Natural killer cell (primary cell): Measurements from ENCODE around the gene IP6K3. TPM values are rescaled to one million over a fixed set of nuclear protein-coding genes. Genes with fewer than 3 reads are reported as not detected.

Source experiments
- ATAC-seq, 3 donors: fragments of 150-1000 bp in 2 of 3; fragments of 200-7000 bp in 1 of 3; cut with Tn5 transposase; 1 replicate in 1 of 3; 2 replicates in 2 of 3; pipeline ENCODE4 v1.10.0; 2021; ENCODE audit warnings: mild to moderate bottlenecking in 2 of 3, moderate library complexity in 2 of 3
- DNase-seq, 2 donors: peaks; one replicate each; pipeline versions ENCODE4 v3.0.0 to v3.0.0-alpha.2; 2013 to 2021; ENCODE audit warnings: mixed read lengths in 1 of 2
- H3K27ac ChIP-seq: one replicate; pipeline ENCODE4 v1.5.1; 2013; ENCODE audit warnings: mild to moderate bottlenecking, low read length
- H3K27me3 ChIP-seq: one replicate; pipeline ENCODE4 v1.6.1; 2013; ENCODE audit warnings: low read length; ENCODE audit not compliant: control insufficient read depth, insufficient read depth
- H3K36me3 ChIP-seq: one replicate; pipeline ENCODE4 v1.6.1; 2013; ENCODE audit warnings: low read length; ENCODE audit not compliant: control insufficient read depth, insufficient read depth
- H3K4me1 ChIP-seq: one replicate; pipeline ENCODE4 v1.6.1; 2013; ENCODE audit warnings: low read length; ENCODE audit not compliant: control insufficient read depth, insufficient read depth
- H3K4me3 ChIP-seq: one replicate; pipeline ENCODE4 v1.5.1; 2013; ENCODE audit warnings: low read length
- H3K9me3 ChIP-seq: one replicate; pipeline ENCODE4 v1.6.1; 2013; ENCODE audit warnings: low read length; ENCODE audit not compliant: control insufficient read depth, insufficient read depth
- H3K27ac Mint-ChIP-seq, 2 donors: one replicate each; pipeline ENCODE4 v1.8.0; 2022; ENCODE audit warnings: mild to moderate bottlenecking in 2 of 2, mixed read lengths in 2 of 2, moderate library complexity in 1 of 2
- H3K27me3 Mint-ChIP-seq, 2 donors: one replicate each; pipeline ENCODE4 v1.8.0; 2022; ENCODE audit warnings: low read depth in 2 of 2, mixed read lengths in 2 of 2
- H3K36me3 Mint-ChIP-seq: one replicate; pipeline ENCODE4 v1.8.0; 2022; ENCODE audit warnings: mixed read lengths
- H3K4me1 Mint-ChIP-seq, 2 donors: one replicate each; pipeline ENCODE4 v1.8.0; 2022; ENCODE audit warnings: mixed read lengths in 2 of 2
- H3K4me3 Mint-ChIP-seq: one replicate; pipeline ENCODE4 v1.8.0; 2022; ENCODE audit warnings: mild to moderate bottlenecking, moderate library complexity, mixed read lengths
- H3K9me3 Mint-ChIP-seq, 2 donors: one replicate each; pipeline ENCODE4 v1.8.0; 2022; ENCODE audit warnings: mixed read lengths in 2 of 2
- CTCF ChIP-seq: fragments of 200-600 bp; IDR thresholded peaks from one replicate; pipeline ENCODE4 v1.8.0; 2022; ENCODE audit warnings: antibody characterized with exemption
- WGBS: methylation state at CpG from one replicate; pipeline ENCODE4 v1.1.7; 2013; ENCODE audit warnings: missing lambda C conversion rate; ENCODE audit not compliant: insufficient coverage; 5-methylcytosine and 5-hydroxymethylcytosine counted together
- intact Hi-C: fragments of 100-400 bp; cut with micrococcal nuclease; formaldehyde crosslinking; loops from one replicate; pipeline ENCODE4 v1.14.2; 2022
- total RNA-seq, 4 donors: library from RNA; stranded (reverse); fragments of 120-200 nt in 1 of 4; gene quantifications; one replicate each; pipeline versions ENCODE4 v1.2.3 to v1.2.4, GENCODE V29; 2013 to 2022

Gene IP6K3
- total RNA-seq, 3 donors from 2014 or later (not counting 1 experiment from before 2014, with no cell fraction given) = not detected

- ATAC-seq (no peak), DNase-seq (no peak)
- 69% methylated on average over 7 of the region's 7 CpGs for WGBS
- Histone ChIP-seq H3K4me3 (no peak overlapping the region), H3K9me3 (no peaks in the 10 kb centered on the region), H3K36me3 (peaks cover 4% of the 10 kb centered on the region), H3K27ac (no peak overlapping the region), H3K27me3 (peaks cover 4% of the 10 kb centered on the region), H3K4me1 (peaks cover 19% of the 10 kb centered on the region)
- no peaks in the 10 kb centered on the region for H3K9me3 Mint-ChIP-seq
- peaks cover 26 to 27% of the 10 kb centered on the region in 2 donors for H3K4me1 Mint-ChIP-seq
- no peaks in the 10 kb centered on the region for H3K36me3 Mint-ChIP-seq
- H3K27ac Mint-ChIP-seq = no peak overlapping the region
- H3K27me3 Mint-ChIP-seq = peaks cover 3 to 17% of the 10 kb centered on the region in 2 donors
- TF ChIP-seq CTCF = no peak
- intact Hi-C loops = no loop called here
- H3K4me3 Mint-ChIP-seq = peak overlapping the region; percentile 9
These were observed 44.9 kb upstream of the IP6K3 start for GRCh38 chr6:33791620-33792019.

GRCh38 chr6:33790910-33791309 lies 44.2 kb upstream of the IP6K3 start:
- no peak overlapping the region for H3K27ac ChIP-seq
- peaks cover 24% of the 10 kb centered on the region for H3K4me1 ChIP-seq
- no peak overlapping the region for H3K27ac Mint-ChIP-seq
- intact Hi-C loops = no loop called here
- H3K36me3 ChIP-seq = peaks cover 9% of the 10 kb centered on the region
- H3K9me3 Mint-ChIP-seq = no peaks in the 10 kb centered on the region
- 94% methylated on average over 5 of the region's 5 CpGs for WGBS
- TF ChIP-seq CTCF = no peak
- H3K27me3 ChIP-seq = peaks cover 4% of the 10 kb centered on the region
- ATAC-seq (no peak), DNase-seq (no peak)
- no peak overlapping the region for H3K4me3 ChIP-seq
- H3K4me3 Mint-ChIP-seq = no peak overlapping the region
- no peaks in the 10 kb centered on the region for H3K36me3 Mint-ChIP-seq
- H3K27me3 Mint-ChIP-seq = peaks cover 3 to 17% of the 10 kb centered on the region in 2 donors
- H3K4me1 Mint-ChIP-seq = peaks cover 33 to 34% of the 10 kb centered on the region in 2 donors
- H3K9me3 ChIP-seq = no peaks in the 10 kb centered on the region

- Histone ChIP-seq H3K27me3 (peaks cover 4% of the 10 kb centered on the region), H3K4me1 (peaks cover 28% of the 10 kb centered on the region), H3K27ac (no peak overlapping the region), H3K4me3 (no peak overlapping the region), H3K36me3 (peaks cover 14% of the 10 kb centered on the region), H3K9me3 (no peaks in the 10 kb centered on the region)
- no peak for ATAC-seq
- no peak for TF ChIP-seq CTCF
- intact Hi-C loops = no loop called here
- Mint-ChIP-seq H3K4me1 (peaks cover 38 to 40% of the 10 kb centered on the region in 2 donors), H3K27me3 (peaks cover 3 to 17% of the 10 kb centered on the region in 2 donors), H3K36me3 (no peaks in the 10 kb centered on the region), H3K4me3 (peak overlapping the region; percentile 68), H3K27ac (no peak overlapping the region), H3K9me3 (no peaks in the 10 kb centered on the region)
- WGBS = 92% methylated on average over 2 of the region's 2 CpGs
- DNase-seq = no peak
These were observed 43.7 kb upstream of the IP6K3 start for GRCh38 chr6:33790379-33790778.

GRCh38 chr6:33789550-33789895 lies 42.8 kb upstream of the IP6K3 start:
- no peak for TF ChIP-seq CTCF
- Mint-ChIP-seq H3K36me3 (no peaks in the 10 kb centered on the region), H3K4me1 (peaks cover 46 to 48% of the 10 kb centered on the region in 2 donors), H3K27me3 (peaks cover 3 to 17% of the 10 kb centered on the region in 2 donors), H3K27ac (peak overlapping the region; percentile 79 to 80), H3K4me3 (peak overlapping the region; percentile 83), H3K9me3 (no peaks in the 10 kb centered on the region)
- DNase-seq = no peak
- Histone ChIP-seq H3K9me3 (no peaks in the 10 kb centered on the region), H3K4me3 (no peak overlapping the region), H3K27ac (no peak overlapping the region), H3K27me3 (no peaks in the 10 kb centered on the region), H3K4me1 (peaks cover 35% of the 10 kb centered on the region), H3K36me3 (peaks cover 18% of the 10 kb centered on the region)
- no peak for ATAC-seq
- WGBS = 93% methylated on average over 10 of the region's 11 CpGs
- intact Hi-C loops = loop anchor here (1.0 to 2.0 kb wide), 2 partner anchors 78 to 115 kb away; partner anchors contain the start of gene UQCC2
